Head of caudate nucleus (tissue), 42 donors: ENCODE measurements around the gene ZNF354C.

Experiments
- DNase-seq, 42 donors: peaks; one replicate each; pipeline versions ENCODE4 v3.0.0 to v3.0.0-alpha.2; 2020 to 2021; ENCODE audit warnings: mixed read lengths in 7 of 42
- intact Hi-C: fragments of 100-400 bp; cut with DNase I; formaldehyde crosslinking; loops from one replicate; pipeline ENCODE4 v1.15.0; 2022

ZNF354C gene

GRCh38 chr5:179112469-179113142, 52.4 kb downstream of the ZNF354C start:
- peak in 3 of 42 donors; percentile 8 to 22 (median 21) for DNase-seq
- intact Hi-C loops: no loop called here

GRCh38 chr5:179113143-179113530, 53.0 kb downstream of the ZNF354C start:
- intact Hi-C loops: no loop called here

GRCh38 chr5:179113945-179114641, 53.9 kb downstream of the ZNF354C start:
- intact Hi-C loops: no loop called here
- peak in 4 of 42 donors; percentile 2 to 22 (median 10) for DNase-seq

More at GRCh38 chr5:179113143-179113530, 53.0 kb downstream of the ZNF354C start:
- peak in 3 of 42 donors; percentile 10 to 38 (median 17) for DNase-seq

- peak in 5 of 42 donors; percentile 2 to 10 (median 8) for DNase-seq
- intact Hi-C loops: no loop called here
Observed at GRCh38 chr5:179114756-179115155, 54.6 kb downstream of the ZNF354C start.

- DNase-seq: peak in 4 of 42 donors; percentile 1 to 22 (median 9)
- intact Hi-C loops: no loop called here
Observed at GRCh38 chr5:179115307-179115706, 55.1 kb downstream of the ZNF354C start.

- peak in 7 of 42 donors; percentile 1 to 25 (median 7) for DNase-seq
- intact Hi-C loops: no loop called here
Observed at GRCh38 chr5:179115845-179116524, 55.8 kb downstream of the ZNF354C start.

- intact Hi-C loops: no loop called here
- DNase-seq: no peak
Observed at GRCh38 chr5:179118338-179118737, 58.2 kb downstream of the ZNF354C start.

GRCh38 chr5:179118756-179119414, 58.7 kb downstream of the ZNF354C start:
- DNase-seq: peak in 4 of 42 donors; percentile 5 to 21 (median 16)
- intact Hi-C loops: no loop called here

GRCh38 chr5:179119415-179120170, 59.4 kb downstream of the ZNF354C start:
- intact Hi-C loops: no loop called here
- DNase-seq: peak in 7 of 42 donors; percentile 1 to 28 (median 8)

- DNase-seq: peak in 10 of 42 donors; percentile 1 to 27 (median 4)
- intact Hi-C loops: no loop called here
Observed at GRCh38 chr5:179120421-179120861, 60.3 kb downstream of the ZNF354C start.

- peak in 10 of 42 donors; percentile 2 to 27 (median 7) for DNase-seq
- intact Hi-C loops: no loop called here
Observed at GRCh38 chr5:179120951-179121666, 60.9 kb downstream of the ZNF354C start.

- peak in 12 of 42 donors; percentile 1 to 39 (median 8) for DNase-seq
- intact Hi-C loops: no loop called here
Observed at GRCh38 chr5:179121667-179122111, 61.5 kb downstream of the ZNF354C start.

GRCh38 chr5:179122411-179123108, 62.4 kb downstream of the ZNF354C start:
- peak in 14 of 42 donors; percentile 2 to 27 (median 8) for DNase-seq
- intact Hi-C loops: no loop called here

GRCh38 chr5:179123109-179123426, 62.9 kb downstream of the ZNF354C start:
- DNase-seq: peak in 10 of 42 donors; percentile 0 to 34 (median 6)
- intact Hi-C loops: no loop called here

- DNase-seq: peak in 12 of 42 donors; percentile 2 to 37 (median 10)
- intact Hi-C loops: no loop called here
Observed at GRCh38 chr5:179123491-179124272, 63.5 kb downstream of the ZNF354C start.

- intact Hi-C loops: no loop called here
- DNase-seq: peak in 10 of 42 donors; percentile 2 to 32 (median 12)
Observed at GRCh38 chr5:179124273-179124852, 64.2 kb downstream of the ZNF354C start.
